ENCODE data around the gene TLE4.

The TLE4 gene

DNA sequence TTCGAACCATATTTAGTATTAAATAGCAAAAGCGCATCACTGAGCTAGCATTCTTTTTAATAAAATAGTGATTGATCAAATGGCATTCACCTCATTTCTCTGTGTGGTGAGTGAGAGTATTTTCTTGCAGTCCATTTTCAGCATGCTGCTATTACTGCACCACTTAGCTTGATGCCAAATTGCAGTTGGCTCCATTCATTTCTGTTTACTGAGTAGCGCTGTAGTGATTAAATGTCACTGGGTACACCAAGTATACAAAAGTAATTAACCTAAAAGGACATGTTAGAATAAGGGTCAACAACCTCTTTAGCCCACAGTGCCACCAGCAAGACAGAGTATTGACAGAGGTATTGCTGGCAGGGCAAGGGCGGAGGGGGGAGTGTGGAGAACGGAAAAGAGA is 122.0 kb downstream of the TLE4 start:
- no peaks in the 10 kb centered on the region for H3K9me3 ChIP-seq (ENCODE audit: insufficient read depth, low read length)
- H4K20me1 ChIP-seq (ENCODE audit: low read depth, low read length): no peaks in the 10 kb centered on the region
- no peaks in the 10 kb centered on the region for H3K36me3 ChIP-seq (ENCODE audit: low read length)
- no peaks in the 10 kb centered on the region for H3K9me2 ChIP-seq (replicated peaks; ENCODE audit: insufficient read depth, low read length)
- no peak overlapping the region for H3K4me2 ChIP-seq (ENCODE audit: low read depth, low read length, poor library complexity, severe bottlenecking)
- H3K79me2 ChIP-seq (ENCODE audit: insufficient read depth, low read length): no peaks in the 10 kb centered on the region
- no peak overlapping the region for H2AFZ ChIP-seq (ENCODE audit: low read depth, low read length, severe bottlenecking)
- no peaks in the 10 kb centered on the region for H3F3A ChIP-seq (ENCODE audit: insufficient read depth)
- H3K4me3 ChIP-seq (ENCODE audit: insufficient read depth, low read length, poor library complexity, severe bottlenecking): no peak overlapping the region
- no peak overlapping the region for H3K9ac ChIP-seq (ENCODE audit: low read length)
- no peak overlapping the region for H3K27ac ChIP-seq (ENCODE audit: low read depth, low read length)
- no peak for TF ChIP-seq EZH2phosphoT487 (conservative IDR thresholded peaks at IDR 0.05; ENCODE audit: low read length)
- TF ChIP-seq, protein P1, sequence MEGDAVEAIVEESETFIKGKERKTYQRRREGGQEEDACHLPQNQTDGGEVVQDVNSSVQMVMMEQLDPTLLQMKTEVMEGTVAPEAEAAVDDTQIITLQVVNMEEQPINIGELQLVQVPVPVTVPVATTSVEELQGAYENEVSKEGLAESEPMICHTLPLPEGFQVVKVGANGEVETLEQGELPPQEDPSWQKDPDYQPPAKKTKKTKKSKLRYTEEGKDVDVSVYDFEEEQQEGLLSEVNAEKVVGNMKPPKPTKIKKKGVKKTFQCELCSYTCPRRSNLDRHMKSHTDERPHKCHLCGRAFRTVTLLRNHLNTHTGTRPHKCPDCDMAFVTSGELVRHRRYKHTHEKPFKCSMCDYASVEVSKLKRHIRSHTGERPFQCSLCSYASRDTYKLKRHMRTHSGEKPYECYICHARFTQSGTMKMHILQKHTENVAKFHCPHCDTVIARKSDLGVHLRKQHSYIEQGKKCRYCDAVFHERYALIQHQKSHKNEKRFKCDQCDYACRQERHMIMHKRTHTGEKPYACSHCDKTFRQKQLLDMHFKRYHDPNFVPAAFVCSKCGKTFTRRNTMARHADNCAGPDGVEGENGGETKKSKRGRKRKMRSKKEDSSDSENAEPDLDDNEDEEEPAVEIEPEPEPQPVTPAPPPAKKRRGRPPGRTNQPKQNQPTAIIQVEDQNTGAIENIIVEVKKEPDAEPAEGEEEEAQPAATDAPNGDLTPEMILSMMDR (IDR thresholded peaks at IDR 0.05; ENCODE audit: insufficient read depth, low read length, poor library complexity, severe bottlenecking): no peak
- H3K27me3 ChIP-seq (ENCODE audit: low read length): no peaks in the 10 kb centered on the region

- H2AFZ ChIP-seq (ENCODE audit: low read depth, low read length, severe bottlenecking): no peak overlapping the region
- no peak overlapping the region for H3K27ac ChIP-seq (ENCODE audit: low read depth, low read length)
- H3K9me3 ChIP-seq (ENCODE audit: insufficient read depth, low read length): no peaks in the 10 kb centered on the region
- H3K9ac ChIP-seq (ENCODE audit: low read length): no peak overlapping the region
- no peaks in the 10 kb centered on the region for H3K36me3 ChIP-seq (ENCODE audit: low read length)
- H3K79me2 ChIP-seq (ENCODE audit: insufficient read depth, low read length): no peaks in the 10 kb centered on the region
- H3K27me3 ChIP-seq (ENCODE audit: low read length): no peaks in the 10 kb centered on the region
- H3K4me2 ChIP-seq (ENCODE audit: low read depth, low read length, poor library complexity, severe bottlenecking): no peak overlapping the region
- no peaks in the 10 kb centered on the region for H3F3A ChIP-seq (ENCODE audit: insufficient read depth)
- H4K20me1 ChIP-seq (ENCODE audit: low read depth, low read length): no peaks in the 10 kb centered on the region
- TF ChIP-seq EZH2phosphoT487 (conservative IDR thresholded peaks at IDR 0.05; ENCODE audit: low read length): no peak
- TF ChIP-seq, protein P1 (IDR thresholded peaks at IDR 0.05; ENCODE audit: insufficient read depth, low read length, poor library complexity, severe bottlenecking): no peak
- no peaks in the 10 kb centered on the region for H3K9me2 ChIP-seq (replicated peaks; ENCODE audit: insufficient read depth, low read length)
- no peak overlapping the region for H3K4me3 ChIP-seq (ENCODE audit: insufficient read depth, low read length, poor library complexity, severe bottlenecking)
Observed at GRCh38 chr9:79694208-79694607, 122.4 kb downstream of the TLE4 start.

- H3K4me2 ChIP-seq (ENCODE audit: low read depth, low read length, poor library complexity, severe bottlenecking): no peak overlapping the region
- no peaks in the 10 kb centered on the region for H3F3A ChIP-seq (ENCODE audit: insufficient read depth)
- H3K9ac ChIP-seq (ENCODE audit: low read length): no peak overlapping the region
- H3K27ac ChIP-seq (ENCODE audit: low read depth, low read length): no peak overlapping the region
- no peak for TF ChIP-seq EZH2phosphoT487 (conservative IDR thresholded peaks at IDR 0.05; ENCODE audit: low read length)
- TF ChIP-seq, protein P1 (IDR thresholded peaks at IDR 0.05; ENCODE audit: insufficient read depth, low read length, poor library complexity, severe bottlenecking): no peak
- H3K36me3 ChIP-seq (ENCODE audit: low read length): no peaks in the 10 kb centered on the region
- H3K4me3 ChIP-seq (ENCODE audit: insufficient read depth, low read length, poor library complexity, severe bottlenecking): no peak overlapping the region
- H3K9me3 ChIP-seq (ENCODE audit: insufficient read depth, low read length): no peaks in the 10 kb centered on the region
- H3K27me3 ChIP-seq (ENCODE audit: low read length): no peaks in the 10 kb centered on the region
- no peak overlapping the region for H2AFZ ChIP-seq (ENCODE audit: low read depth, low read length, severe bottlenecking)
- H3K79me2 ChIP-seq (ENCODE audit: insufficient read depth, low read length): no peaks in the 10 kb centered on the region
- H4K20me1 ChIP-seq (ENCODE audit: low read depth, low read length): no peaks in the 10 kb centered on the region
- H3K9me2 ChIP-seq (replicated peaks; ENCODE audit: insufficient read depth, low read length): no peaks in the 10 kb centered on the region
Observed at GRCh38 chr9:79694676-79695400, 123.1 kb downstream of the TLE4 start.

Data from SU-DHL-6 (cell line).